Smooth muscle cell (in vitro differentiated cells): ENCODE results near the gene FADS6. TPM values are rescaled to one million over a fixed set of nuclear protein-coding genes. Genes with fewer than 3 reads are reported as not detected.

Experiments
- DNase-seq: peaks from one replicate; lab custom pipeline; 2025; ENCODE audit not compliant: unreplicated experiment; lab: John Stamatoyannopoulos, UW
- H2AFZ ChIP-seq: fragments of 200-600 bp; sonication (generic); 2 replicates; pipeline ENCODE4 v1.6.0; 2016; ENCODE audit warnings: antibody characterized with exemption, low read depth, mild to moderate bottlenecking
- H3F3A ChIP-seq: fragments of 200-600 bp; sonication (generic); 2 replicates; pipeline ENCODE4 v1.6.0; 2017; ENCODE audit warnings: antibody characterized with exemption, low read depth
- H3K27ac ChIP-seq: fragments of 200-600 bp; sonication (generic); 2 replicates; pipeline ENCODE4 v1.5.1; 2016; ENCODE audit warnings: low read depth, mild to moderate bottlenecking
- H3K27me3 ChIP-seq: fragments of 200-600 bp; sonication (generic); 2 replicates; pipeline ENCODE4 v1.6.1; 2016; ENCODE audit warnings: low read depth, mild to moderate bottlenecking
- H3K36me3 ChIP-seq: fragments of 200-600 bp; sonication (generic); 2 replicates; pipeline ENCODE4 v1.5.1; 2016; ENCODE audit warnings: low read depth
- H3K4me1 ChIP-seq: fragments of 200-600 bp; sonication (generic); 2 replicates; pipeline ENCODE4 v1.5.1; 2016; ENCODE audit warnings: low read depth
- H3K4me2 ChIP-seq: fragments of 200-600 bp; sonication (generic); 2 replicates; pipeline ENCODE4 v1.6.0; 2016; ENCODE audit warnings: mild to moderate bottlenecking
- H3K4me3 ChIP-seq: fragments of 200-600 bp; sonication (generic); 2 replicates; pipeline ENCODE4 v1.5.1; 2016; ENCODE audit warnings: mild to moderate bottlenecking
- H3K79me2 ChIP-seq: fragments of 200-600 bp; sonication (generic); 2 replicates; pipeline ENCODE4 v1.6.0; 2016; ENCODE audit warnings: low read depth, mild to moderate bottlenecking
- H3K9ac ChIP-seq: fragments of 200-600 bp; sonication (generic); 2 replicates; pipeline ENCODE4 v1.6.0; 2016; ENCODE audit warnings: low read depth
- H3K9me3 ChIP-seq: fragments of 200-600 bp; sonication (generic); replicated peaks from 2 replicates; pipeline ENCODE4 v1.5.1; 2016; ENCODE audit warnings: low read depth
- H4K20me1 ChIP-seq: fragments of 200-600 bp; sonication (generic); 2 replicates; pipeline ENCODE4 v1.6.0; 2016; ENCODE audit warnings: low read depth
- WGBS: methylation state at CpG from one replicate; pipeline ENCODE4 v1.1.7; 2016; ENCODE audit warnings: low lambda C conversion rate; 5-methylcytosine and 5-hydroxymethylcytosine counted together
- polyA plus RNA-seq: library from polyadenylated mRNA; unstranded; fragments of >200 nt; fragmentation: Nextera tagmentation; extraction: Ambion mirVana; gene quantifications from 2 replicates; pipeline ENCODE4 v1.2.1, GENCODE V29; 2016
- total RNA-seq: library from RNA; depleted of rRNA; stranded (reverse); fragments of >200 nt; gene quantifications from 2 replicates; pipeline ENCODE4 v1.2.3, GENCODE V29; 2014
- TF ChIP-seq, protein P1 (sequence below): fragments of 200-600 bp; sonication (generic); IDR thresholded peaks from 2 replicates; pipeline ENCODE4 v1.5.1; 2017; ENCODE audit warnings: borderline replicate concordance, mild to moderate bottlenecking, antibody characterized with exemption; ENCODE audit not compliant: insufficient read depth, poor library complexity, severe bottlenecking

Gene FADS6
- total and polyA plus RNA-seq, 2 experiments from 2014 or later = not detected

DNA sequence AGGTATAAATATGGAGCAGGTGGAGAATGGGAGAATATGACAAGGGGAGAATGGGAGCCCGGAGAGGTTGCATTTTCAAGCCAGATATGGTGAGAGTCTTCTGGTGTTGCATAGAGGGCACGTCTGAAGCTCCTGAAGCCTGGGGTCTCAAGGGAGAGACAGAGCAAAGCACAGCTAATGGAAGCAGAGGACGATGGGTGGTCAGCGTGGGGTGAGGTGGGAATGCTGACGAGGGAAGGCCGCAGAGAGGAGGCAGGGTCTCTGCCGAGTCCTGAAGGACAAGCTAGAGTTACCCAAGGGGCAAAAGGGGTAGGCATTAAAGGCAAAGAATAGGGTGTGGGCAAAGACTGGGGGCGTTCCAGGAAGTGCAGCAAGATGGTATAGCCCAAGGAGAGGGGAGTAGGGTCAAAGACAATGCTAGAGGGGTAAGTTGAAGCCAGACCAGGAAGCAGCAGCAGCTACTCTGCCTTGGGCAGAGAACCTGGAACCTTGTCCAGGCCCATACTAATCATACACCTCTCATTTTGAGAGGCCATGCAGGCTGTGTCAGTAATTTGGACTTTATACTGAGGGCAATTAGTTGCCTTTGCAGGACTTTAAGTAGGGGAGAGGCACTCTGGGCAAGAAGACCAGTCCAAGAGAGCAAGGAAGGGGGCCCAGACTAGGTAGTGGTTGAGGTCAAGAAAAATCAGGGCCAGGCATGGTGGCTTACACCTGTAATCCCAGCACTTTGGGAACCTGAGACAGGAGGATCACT is 44.9 kb upstream of the FADS6 start:
- Histone ChIP-seq H3K79me2 (no peaks in the 10 kb centered on the region), H3K27ac (no peak overlapping the region), H4K20me1 (no peaks in the 10 kb centered on the region), H3F3A (no peaks in the 10 kb centered on the region), H3K4me2 (no peak overlapping the region), H3K27me3 (peaks cover 89% of the 10 kb centered on the region), H3K9ac (no peak overlapping the region), H3K36me3 (no peaks in the 10 kb centered on the region), H3K9me3 (no peaks in the 10 kb centered on the region), H2AFZ (no peak overlapping the region), H3K4me3 (no peak overlapping the region), H3K4me1 (no peaks in the 10 kb centered on the region)
- TF ChIP-seq, protein P1, sequence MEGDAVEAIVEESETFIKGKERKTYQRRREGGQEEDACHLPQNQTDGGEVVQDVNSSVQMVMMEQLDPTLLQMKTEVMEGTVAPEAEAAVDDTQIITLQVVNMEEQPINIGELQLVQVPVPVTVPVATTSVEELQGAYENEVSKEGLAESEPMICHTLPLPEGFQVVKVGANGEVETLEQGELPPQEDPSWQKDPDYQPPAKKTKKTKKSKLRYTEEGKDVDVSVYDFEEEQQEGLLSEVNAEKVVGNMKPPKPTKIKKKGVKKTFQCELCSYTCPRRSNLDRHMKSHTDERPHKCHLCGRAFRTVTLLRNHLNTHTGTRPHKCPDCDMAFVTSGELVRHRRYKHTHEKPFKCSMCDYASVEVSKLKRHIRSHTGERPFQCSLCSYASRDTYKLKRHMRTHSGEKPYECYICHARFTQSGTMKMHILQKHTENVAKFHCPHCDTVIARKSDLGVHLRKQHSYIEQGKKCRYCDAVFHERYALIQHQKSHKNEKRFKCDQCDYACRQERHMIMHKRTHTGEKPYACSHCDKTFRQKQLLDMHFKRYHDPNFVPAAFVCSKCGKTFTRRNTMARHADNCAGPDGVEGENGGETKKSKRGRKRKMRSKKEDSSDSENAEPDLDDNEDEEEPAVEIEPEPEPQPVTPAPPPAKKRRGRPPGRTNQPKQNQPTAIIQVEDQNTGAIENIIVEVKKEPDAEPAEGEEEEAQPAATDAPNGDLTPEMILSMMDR = no peak
- WGBS = 64% methylated on average over 8 of the region's 8 CpGs
- no peak for DNase-seq

DNA sequence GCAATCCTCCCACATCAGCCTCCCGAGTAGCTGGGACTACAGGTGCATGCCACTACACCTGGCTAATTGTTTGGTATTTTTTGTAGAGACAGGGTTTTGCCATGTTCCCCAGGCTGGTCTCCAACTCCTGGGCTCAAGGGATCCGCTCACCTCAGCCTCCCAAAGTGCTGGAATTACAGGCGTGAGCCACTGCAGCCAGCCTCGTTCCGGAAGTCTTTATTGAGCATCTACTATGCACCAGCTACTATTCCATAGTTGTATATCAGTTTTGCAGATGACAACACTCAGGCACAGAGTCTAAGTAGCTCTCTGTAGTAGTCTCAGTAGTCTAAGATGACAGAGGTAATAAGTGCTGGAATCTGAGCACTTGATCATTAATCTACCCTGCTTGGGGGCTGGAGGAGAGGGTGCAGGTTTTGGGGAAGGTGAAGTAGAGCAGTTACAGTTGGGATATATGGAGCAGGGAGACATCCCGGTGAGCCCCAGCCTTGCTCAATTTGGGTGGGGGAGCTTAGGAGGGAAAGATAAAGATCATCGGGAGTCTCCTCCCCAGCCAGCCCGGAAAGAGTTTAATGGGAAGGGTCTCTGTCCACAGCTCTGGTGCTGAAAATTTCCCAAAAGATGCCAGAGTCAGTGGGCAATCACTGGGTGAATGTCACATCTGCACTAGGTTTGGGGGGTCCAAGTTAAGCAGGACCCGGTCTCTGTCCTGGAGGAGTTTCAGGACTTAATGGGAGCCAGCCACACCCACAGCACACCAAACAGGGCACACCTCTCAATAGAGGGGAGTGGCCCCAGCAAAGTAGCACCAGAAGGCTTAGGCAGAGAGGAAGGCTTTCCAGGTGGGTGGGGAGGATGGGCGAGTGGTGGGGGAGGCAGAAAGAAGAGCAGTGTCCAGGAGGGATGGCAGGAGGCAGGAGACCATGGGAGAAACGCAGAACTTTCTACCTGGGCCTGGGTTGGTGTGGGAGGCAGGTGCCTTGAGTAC is 43.9 kb upstream of the FADS6 start:
- H3K27ac ChIP-seq = no peak overlapping the region
- H3K36me3 ChIP-seq = no peaks in the 10 kb centered on the region
- H2AFZ ChIP-seq = no peak overlapping the region
- no peaks in the 10 kb centered on the region for H3F3A ChIP-seq
- WGBS = 60% methylated on average over 11 of the region's 11 CpGs
- H3K9ac ChIP-seq = no peak overlapping the region
- H3K4me1 ChIP-seq = no peaks in the 10 kb centered on the region
- no peaks in the 10 kb centered on the region for H4K20me1 ChIP-seq
- H3K27me3 ChIP-seq = peaks cover 92% of the 10 kb centered on the region
- H3K4me3 ChIP-seq = no peak overlapping the region
- H3K9me3 ChIP-seq = no peaks in the 10 kb centered on the region
- no peak overlapping the region for H3K4me2 ChIP-seq
- DNase-seq = no peak
- TF ChIP-seq, protein P1 = no peak
- no peaks in the 10 kb centered on the region for H3K79me2 ChIP-seq

DNA sequence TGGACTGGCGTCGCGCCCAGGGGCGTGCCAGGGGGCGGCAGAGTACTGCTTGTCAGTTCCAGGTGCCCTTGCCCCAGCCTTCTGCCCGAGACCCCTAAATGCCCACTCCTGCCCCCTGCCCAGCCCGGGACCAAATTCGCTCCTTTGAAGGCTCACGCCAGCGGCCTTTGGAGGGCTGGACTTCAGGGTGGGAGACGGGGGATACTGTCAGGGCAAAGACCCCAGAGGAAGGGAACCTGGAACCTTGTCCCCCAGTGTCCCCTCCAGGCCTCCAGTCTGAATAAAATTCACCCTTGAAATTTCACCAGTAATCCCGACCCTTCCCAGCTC is 43.0 kb upstream of the FADS6 start:
- Histone ChIP-seq H3K4me3 (no peak overlapping the region), H3K4me2 (no peak overlapping the region), H3K79me2 (no peaks in the 10 kb centered on the region), H3K4me1 (no peaks in the 10 kb centered on the region), H3K27ac (no peak overlapping the region), H4K20me1 (no peaks in the 10 kb centered on the region), H3F3A (no peaks in the 10 kb centered on the region), H3K9me3 (no peaks in the 10 kb centered on the region), H3K36me3 (no peaks in the 10 kb centered on the region), H3K9ac (no peak overlapping the region), H3K27me3 (peaks cover 89% of the 10 kb centered on the region), H2AFZ (no peak overlapping the region)
- no peak for DNase-seq
- TF ChIP-seq, protein P1 = no peak
- WGBS = 45% methylated on average over 10 of the region's 12 CpGs
